Lung microvascular endothelial cell (primary cell): Measurements from ENCODE around the gene MRO. TPM values are rescaled to one million over a fixed set of nuclear protein-coding genes. Genes with fewer than 3 reads are reported as not detected.
"Not testable (repeated sequence)": the region's sequence is repeated elsewhere in the genome, so short reads cannot be mapped to it uniquely, and the experiment has no call there.

ENCODE experiments used
- DNase-seq, 2 donors: peaks; one replicate each; pipeline versions ENCODE4 v3.0.0 to v3.0.0-alpha.2; 2010; ENCODE audit warnings: low read depth in 2 of 2
- total RNA-seq: library from RNA; depleted of rRNA; stranded (reverse); fragments of >200 nt; gene quantifications from 2 replicates; pipeline ENCODE4 v1.2.1, GENCODE V29; 2014

Gene MRO
- total RNA-seq, 1 donor from 2014 or later: not detected

DNA sequence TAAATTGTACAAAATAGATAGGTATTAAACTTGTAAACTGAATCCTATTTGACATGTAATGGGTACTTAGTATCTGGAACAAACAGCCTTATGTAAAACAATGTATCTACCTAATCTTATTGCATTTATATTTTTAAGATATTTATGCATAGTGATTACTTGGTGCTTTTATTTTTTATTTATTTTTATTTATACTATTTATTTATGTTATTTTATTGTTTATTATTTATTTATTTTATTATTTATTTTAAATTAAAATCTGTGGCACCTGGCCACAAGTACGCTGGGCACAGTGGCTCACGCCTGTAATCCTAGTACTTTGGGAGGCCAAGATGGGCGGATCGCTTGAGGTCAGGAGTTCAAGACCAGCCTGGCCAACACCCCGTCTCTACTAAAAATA is 26.9 kb downstream of the MRO start:
- no peak for DNase-seq

DNA sequence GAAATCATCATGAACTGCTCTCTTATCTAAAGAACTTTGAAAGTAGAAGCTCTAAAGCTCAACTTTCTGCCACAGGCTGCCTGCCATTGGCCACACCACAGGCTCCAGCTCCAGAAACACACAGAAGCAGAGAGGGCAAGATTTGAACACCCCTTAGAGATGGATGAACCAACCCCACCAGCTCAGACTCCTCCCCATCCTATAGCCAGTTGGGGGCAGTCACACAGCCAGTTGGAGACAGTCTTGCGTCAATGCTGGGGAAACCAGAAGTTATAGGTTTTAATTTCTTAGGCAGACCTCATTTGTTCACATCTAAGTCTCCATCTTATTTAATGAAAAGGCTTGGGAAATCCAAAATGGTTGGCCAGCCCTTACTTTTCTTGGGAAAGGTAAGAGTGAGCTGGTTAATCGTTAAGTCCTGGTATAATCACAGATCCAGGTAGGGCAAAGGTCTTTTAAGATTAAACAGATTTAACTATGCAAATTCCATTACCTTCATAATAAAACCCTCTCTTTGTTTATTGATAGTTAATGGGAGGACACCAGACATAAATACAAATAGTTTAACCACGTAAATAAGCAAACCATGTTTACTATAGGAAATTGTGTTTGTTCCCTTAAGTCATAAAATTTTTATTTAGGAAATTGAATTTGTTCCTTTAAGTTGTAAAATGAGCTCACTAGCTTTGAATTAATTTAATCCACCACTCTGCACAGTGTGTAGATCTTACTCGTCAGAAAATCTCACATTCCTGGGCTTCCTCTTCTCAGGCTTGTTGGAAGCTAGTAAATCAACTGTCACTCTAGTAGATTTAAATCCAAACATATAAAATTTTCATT is 28.0 kb downstream of the MRO start:
- DNase-seq: no peak

DNA sequence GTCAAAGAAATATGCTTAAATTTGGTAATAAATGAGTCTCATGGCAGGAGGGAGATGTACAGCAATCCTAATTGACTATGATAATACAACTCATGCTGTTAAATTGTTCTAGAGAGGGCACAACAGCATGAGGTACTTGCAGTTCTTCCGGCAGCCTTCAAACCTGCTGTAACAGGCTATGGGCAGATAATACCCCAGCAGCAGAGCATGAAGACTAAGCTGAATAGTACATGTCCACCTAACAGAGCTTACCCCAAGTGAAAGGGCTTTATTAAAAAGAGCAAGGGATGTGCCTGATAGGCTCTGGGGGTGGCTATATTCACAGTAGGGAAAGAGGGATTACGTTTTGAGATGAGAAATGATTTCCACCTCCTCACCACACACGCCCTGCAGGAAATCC is 28.9 kb downstream of the MRO start:
- no peak for DNase-seq

DNA sequence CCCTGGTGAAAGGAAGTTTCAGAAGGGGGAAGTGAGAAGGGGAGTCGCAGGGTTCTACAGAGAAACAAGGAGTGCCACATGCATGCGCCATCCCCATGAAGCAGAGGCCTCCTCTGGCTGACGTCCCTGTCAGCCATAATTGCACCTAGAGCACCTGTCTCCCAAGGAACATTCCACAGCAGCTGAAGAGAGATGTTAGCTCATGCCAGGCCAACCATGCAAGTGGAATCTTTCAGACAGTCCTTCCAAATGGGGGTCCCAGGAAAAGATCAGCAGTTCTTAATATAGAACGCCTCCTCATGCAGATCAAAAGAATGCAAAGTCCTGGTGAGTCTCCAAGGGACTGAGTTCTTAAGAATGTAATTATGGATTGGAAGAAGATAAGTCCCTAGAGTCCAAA is 29.6 kb downstream of the MRO start:
- DNase-seq: no peak

DNA sequence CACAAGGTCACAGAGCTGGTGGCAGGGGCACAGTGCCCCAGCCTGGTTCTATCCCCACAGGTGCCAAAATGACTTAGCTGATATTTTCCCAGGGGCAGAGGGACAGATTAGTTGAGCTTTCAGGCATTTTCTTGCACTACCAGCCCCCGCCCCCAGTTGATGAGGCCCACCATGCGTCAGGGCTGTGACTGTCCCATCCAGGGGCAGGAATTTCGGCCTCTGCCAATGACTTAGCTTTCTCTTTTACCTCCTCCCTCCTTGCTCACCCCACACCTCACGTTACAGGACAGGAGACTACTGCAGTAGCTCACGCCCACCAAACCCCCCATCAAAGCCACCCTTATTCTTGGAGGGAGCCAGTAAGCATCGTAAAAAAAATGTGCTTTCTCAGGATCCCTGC is 31.5 kb downstream of the MRO start:
- no peak for DNase-seq

DNA sequence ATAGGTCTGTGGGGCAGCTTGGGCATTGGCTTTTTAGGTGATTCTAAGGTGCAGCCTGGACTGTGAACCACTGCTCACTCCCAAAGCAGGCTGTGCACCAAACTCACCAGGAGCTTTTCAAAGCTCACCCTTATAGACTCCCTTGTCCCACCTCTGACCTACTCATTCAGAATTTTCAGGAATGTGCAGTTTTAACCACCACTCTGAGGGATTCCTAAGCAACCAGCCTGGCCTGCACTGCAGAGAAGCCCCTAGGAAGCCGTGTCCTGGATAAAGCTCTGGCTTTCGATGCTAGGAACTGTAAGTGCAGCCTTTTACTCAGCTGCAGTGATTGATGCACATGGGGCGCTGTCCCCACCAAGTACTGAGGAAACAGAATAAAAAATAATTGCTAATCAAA is 33.0 kb downstream of the MRO start:
- DNase-seq: no peak

DNA sequence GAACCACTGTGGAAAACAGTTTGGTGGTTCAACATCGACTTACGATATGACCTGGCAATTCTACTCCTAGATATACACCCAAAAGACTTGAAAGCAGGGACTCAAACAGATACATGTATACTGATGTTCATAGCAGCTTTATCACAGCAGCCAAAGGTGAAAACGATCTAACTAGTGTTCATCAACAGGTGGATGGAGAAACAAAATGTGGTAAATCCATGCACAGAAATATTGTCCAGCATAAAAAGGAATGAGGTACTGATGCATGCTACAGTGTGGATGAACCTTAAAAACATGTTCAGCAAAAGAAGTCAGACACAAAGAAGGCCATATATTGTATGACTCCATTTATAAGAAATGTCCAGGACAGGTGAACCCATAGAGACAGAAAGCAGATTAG is 36.3 kb downstream of the MRO start:
- no peak for DNase-seq

DNA sequence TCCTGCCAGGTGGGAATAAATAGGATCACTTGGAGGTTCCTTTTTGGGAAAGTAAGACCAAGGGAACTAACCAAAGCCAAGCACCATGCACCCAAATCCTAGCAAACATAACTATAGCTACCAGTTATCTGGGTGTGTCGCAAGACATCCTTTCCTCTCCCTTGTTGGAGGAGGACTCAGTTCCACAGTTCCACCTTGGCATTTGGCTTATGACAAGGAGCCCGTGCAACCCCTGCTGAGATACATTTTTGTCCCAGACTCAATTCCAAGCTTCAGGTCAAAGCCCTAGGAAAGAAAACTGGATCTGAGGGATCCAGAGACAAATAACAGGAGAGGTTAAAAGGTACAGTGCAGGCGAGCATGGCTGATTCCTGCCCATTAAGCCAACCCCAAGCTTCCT is 40.8 kb downstream of the MRO start:
- not testable (repeated sequence) for DNase-seq

DNA sequence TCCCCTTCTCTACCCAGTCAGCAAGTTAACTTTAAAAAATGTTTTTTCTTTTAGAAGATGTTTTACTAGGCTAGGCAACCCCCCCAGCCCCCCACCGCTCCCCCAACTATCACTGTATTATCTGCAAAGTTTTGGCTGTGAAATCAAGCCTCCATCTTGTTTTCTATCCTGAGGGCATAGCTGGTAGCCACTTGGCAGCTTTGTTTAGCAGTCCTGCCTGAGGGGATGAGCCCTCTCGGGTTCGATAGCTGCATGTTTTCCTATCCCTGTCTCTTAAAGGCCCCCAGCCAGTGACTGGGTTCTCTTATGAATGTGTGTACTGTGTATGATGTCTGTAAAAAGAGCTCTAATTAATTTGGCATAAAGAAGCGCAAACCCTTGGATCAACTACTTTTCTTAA is 43.4 kb downstream of the MRO start:
- no peak for DNase-seq

DNA sequence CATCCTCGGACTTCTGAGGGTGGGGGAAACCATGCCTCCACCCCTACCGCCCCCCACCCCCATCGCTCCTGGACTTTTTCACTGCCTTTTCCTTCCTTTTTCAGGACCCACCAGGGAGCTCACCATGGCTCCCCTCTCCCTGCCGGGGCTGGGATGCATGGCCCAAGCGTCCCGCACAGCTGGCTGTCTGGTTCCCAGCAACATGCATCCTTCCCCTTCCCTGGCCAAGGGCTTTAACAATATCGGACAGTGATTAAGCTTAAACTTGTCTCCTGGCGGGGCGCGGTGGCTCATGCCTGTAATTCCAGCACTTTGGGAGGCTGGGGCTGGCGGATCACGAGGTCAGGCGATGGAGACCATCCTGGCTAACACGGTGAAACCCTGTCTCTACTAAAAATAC is 44.1 kb downstream of the MRO start:
- DNase-seq: no peak

DNA sequence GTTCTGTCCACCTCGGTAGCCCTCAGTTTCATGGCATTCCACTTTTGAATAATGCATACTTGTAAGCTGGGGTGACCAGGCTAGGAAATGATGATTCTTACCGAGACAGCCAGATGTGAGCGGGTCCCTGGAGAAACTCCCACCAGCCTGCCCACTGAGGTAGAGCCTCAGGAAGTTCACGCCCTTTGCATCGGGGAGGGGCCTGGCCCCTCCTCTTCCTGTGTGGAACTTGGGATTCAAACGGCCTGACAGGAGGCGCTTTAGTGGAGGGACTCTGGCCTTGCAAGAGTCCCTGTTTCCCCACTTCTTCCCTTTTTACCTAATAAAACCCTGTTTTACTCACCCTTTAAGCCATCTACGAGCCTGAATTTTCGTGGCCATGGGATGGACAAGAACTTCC is 44.6 kb downstream of the MRO start:
- DNase-seq: no peak

DNA sequence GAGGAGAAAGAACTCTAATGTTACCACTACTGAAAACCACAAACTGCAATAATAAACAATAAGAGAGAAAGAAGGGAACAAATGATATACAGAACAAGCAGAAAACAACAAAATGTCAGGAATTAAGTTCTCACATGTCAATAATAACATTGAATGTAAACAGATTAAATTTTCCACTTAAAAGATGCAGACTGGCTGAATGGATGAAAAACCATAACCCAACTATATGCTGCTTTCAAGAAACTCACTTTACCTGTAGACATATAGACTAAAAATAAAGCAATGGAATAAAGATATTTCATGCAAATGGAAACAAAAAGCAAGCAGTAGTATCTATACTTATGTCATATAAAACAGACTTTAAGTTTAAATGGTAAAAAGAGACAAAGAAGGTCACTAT is 50.4 kb downstream of the MRO start:
- DNase-seq: no peak

DNA sequence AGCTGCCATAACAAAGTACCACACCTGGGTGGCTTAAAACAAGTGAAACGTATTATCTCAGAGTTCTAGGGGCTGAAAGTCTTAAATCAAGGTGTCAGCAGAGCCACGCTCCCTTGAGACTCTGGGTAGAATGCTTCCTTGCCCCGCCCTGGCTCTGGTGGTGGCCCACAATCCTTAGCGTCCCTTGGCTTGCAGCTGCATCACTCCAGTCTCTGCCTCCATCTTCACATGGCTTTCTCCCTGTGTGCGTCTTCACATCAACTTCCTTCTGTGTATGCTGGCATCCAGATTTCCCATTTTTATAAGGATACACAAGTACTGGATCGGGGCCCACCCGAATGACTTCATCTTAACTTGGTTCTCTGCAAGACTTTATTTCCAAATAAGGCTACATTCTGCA is 62.5 kb downstream of the MRO start:
- DNase-seq: no peak

DNA sequence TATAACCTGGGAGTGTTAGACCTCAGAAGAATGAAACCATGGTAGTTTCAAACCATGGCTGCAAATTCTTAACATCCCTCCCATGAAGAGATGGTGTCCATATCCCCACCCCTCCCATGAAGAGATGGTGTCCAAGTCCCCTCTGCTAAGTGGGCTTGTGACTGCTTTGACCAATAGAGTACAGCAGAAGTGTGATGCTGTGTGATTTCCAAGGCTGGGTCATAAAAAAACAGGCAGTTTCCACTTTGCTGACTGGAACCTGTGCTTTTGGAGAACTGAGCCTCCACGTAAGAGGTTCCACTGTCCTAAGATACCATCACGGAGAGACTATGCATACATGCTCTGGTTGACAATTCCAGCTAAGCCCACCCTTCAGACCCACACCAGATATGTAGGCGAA is 65.5 kb downstream of the MRO start:
- DNase-seq: no peak

DNA sequence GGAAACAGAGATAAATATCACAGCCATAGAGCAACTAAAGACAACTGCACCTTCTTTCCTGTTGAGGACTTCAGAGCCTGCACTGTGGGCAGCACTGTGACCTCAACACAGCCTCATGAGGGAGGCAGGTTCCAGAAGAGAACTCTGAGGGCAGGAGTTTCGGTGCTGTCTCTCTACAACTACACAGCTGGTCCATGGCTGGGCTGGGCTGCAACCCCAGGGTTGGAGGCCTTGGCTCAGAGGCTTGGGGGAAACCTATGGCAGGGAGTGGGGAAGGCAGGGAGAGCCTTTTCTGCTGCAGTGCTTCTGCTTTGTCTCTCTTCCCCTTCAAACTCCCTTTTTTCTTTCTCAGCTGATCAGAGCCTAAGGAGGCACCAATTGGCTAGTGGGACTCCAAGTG is 66.5 kb downstream of the MRO start:
- DNase-seq: no peak

DNA sequence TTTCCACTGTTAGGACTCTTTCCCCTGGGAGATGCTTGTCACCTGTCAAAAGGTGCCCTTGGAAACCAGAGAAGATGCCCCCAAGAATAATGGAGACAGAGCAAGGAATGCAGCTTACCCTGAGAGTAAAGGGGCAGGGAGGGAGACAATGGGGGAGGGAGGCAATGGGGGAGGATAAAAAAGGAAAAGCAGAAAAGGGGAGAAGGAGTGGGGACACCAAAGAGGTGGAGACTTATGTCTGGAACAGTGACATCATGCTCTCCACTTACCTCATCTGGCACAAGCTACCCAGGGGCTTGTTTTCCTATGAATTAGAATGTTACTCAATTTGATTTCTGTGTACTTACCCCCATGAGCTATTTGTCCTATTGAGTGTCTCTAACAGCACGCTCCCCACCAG is 67.9 kb downstream of the MRO start:
- no peak for DNase-seq

DNA sequence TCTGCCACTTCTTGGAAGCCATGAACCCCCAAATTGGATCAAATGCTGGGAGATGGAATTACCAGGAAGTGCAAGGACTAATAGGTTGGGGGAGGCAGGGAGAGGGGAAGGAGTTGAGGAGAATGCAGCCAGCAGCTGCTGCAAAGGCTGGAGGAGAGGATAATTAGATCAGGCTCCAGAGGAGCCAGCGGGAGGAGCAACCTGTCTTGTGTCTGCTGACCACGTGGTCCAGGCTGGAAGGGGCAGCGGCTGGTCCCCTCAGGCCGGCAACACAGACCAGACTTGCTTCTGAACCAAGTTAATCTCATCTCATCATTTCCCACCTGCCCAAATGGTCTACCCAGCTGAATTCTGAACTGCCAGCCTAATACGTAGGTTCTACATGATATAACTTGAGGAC is 68.3 kb downstream of the MRO start:
- DNase-seq: no peak

DNA sequence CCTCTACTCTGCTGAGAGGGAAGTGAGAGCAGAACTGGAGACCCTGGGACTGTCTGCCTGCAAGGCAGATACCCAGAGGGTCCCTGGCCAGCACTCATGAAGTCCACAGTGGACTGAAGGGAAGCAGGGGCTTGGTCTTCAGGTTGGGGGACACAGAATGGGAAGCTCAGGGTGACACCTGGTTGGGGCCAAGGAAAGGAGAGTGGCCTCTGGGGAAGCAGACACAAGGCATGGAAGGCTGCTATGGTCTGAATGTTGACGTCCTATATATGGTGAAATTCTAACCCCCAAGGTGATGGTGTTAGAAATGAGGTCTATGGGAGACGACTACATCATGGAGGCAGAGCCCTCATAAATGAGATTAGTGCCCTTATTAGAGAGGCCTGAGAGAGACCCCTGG is 69.3 kb downstream of the MRO start:
- no peak for DNase-seq

DNA sequence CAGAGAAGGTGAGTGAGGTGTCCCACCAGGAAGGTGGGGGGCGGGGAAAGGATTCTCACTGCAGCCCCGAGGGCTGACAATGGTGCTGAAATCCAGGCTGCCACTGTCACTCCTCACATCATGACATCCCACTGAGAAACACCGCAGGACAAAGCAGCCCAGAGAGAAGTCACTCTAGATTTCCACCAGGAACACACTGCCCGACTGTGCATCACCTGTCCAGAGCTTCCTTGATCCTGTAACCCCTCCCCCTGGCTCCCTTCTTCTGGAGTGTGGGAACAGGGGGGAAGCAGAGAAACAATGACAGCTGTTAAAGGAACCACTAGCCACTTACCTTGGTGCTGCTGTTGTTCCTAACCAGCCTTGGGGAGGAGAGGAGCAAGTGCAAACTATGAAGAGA is 69.9 kb downstream of the MRO start:
- no peak for DNase-seq

DNA sequence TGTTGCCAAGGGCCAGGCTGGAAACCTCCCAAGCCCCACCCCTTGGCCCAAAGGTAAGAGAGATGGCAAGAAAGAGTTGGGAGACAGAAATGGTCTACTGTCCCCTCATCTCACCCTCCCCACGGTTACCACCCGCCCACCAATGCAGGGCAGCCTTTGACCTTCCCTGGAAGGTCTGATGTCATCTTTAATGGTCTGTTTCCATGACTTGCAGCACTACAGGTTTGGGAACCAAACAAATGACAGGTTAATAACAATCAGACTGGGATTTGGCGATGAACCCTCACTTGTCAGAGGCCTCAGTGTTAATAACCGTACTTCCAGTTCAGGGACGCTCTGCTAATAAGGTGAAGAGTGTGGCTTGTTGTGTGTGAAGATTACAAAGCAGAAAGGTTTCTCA is 70.4 kb downstream of the MRO start:
- DNase-seq: no peak

DNA sequence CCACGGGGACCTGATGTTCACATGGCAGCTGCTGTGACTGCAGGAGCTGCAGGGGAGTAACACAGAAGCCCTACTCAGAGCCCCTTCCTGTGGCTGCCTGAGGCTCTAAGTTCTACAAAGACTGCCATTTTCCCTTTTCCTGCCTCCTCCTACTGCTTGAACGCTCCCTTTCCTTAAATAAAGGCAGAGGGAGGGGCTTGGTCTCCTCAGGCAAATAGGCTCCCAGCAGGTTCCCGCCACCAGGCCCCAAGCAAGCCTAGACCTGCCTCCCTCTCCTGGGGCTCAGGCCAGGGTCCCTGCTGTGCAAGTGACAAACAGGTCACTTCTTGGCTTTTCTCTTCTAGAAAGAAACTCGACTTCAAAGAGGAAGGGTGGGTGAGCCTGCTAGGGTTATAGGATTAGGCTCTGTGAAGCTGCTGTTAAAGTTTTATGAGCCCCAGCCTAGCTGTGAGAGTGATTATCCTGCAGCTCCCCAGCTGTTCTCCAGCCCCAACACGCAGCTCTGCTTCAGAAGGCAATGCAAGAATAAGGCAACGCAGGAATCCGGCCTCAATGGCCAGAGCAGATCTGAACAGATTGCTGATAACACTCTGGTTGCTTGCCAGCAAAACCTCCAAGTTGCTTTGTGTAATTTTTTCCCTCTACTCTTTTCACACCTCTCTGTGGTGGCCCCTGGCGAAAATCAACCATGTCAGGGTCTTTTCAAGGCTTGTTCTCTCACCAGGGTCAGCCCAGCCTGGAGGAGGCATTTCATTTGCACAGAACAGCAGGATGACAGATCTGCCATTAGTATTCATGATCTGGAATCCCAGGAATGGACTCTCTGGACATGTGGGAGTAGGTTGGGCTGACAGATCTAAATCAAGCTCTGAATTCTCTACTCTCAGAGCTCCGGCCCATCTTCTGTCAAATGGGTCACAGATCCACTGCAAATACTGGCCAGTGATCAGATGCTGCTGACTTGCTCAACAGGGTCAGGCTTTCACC is 71.3 kb downstream of the MRO start:
- no peak for DNase-seq

DNA sequence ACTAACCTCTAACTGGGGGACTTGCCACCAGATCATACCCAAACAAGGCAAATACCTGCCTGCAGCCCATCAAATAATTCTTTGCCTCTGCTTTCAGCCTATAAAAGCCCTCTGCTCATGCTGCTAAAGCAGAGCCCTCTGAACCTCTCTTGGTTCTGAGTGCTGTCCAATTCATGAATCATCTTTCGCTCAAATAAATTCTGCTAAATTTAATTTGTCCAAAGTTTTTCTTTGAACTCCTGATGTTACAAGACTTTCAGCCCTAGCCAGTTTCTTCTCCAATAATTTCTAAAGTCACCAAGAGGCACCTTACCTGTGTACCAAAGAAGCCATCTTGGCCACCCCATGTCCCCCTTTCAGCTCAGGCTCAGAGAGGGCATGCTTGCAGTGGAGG is 72.0 kb downstream of the MRO start:
- no peak for DNase-seq

DNA sequence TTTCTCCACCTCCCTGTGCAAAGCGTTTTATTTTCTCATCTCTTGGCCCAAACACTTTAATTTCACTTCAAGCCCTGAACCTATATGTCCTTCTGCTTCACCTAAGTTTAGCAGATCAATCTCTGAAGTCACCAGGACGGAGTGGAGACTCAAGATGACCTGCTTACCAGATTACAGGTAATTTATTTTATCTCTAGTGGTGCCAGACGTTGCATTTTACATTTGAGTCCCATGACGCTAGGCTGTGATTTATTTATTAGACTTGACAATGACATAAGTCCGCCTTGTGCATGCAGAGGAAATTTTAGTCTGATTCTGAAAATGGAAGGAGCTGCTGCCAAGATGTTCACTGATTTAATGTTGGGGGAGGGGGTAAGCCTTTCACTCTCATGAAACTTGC is 73.9 kb downstream of the MRO start:
- DNase-seq: no peak
